ENCODE results near the gene TIGD7.

DNA sequence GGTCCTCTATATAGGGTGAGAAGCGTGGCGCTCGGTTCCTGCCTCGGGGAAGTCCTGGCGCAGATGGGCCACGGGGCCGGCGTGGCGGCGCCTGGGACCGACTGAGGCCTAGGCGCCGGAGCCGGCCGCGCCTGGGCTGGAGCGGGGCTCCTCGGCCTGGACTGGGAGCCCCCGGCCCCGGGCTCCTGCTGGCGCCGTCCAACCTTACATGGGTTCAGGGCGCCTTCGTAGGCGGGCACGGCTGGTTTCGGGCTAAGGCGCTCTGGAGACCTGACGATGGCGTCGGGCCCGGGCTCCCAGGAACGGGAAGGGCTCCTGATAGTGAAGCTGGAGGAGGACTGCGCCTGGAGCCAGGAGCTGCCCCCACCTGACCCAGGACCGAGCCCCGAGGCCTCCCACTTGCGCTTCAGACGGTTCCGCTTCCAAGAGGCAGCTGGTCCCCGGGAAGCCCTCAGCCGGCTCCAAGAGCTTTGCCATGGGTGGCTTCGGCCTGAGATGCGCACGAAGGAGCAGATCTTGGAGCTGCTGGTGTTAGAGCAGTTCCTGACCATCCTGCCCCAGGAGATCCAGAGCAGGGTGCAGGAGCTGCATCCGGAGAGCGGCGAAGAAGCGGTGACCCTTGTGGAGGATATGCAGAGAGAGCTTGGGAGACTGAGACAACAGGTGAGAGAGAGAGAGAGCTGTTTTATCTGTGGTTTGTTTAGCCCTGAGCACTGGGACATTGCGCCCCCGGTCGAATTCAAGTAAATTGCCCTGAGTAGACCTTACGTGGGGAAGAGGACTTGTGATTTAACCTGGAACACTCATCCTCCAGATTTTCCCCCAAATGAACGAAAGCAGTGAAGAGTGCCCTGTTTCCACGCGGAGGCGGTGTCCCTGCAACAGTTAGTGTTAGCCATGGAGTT lies 21.4 kb downstream of the TIGD7 start:
- TF ChIP-seq POLR2AphosphoS5 (IDR thresholded peaks at IDR 0.05; ENCODE audit: insufficient read depth in 1 of 2, low read depth in 1 of 2) (no peak), POLR2A (IDR thresholded peaks at IDR 0.05) (no peak)
